Prostate gland (tissue), 2 donors: ENCODE measurements around the gene TARP.
"Not testable (repeated sequence)": the region's sequence is repeated elsewhere in the genome, so short reads cannot be mapped to it uniquely, and the experiment has no call there.

ENCODE experiments used
- CTCF ChIP-seq, 4 experiments: fragments of 200-600 bp in 2 of 4; fragments of 450-650 bp in 2 of 4; sonication (generic) in 2 of 4; IDR thresholded peaks; 1 replicate in 3 of 4; 2 replicates in 1 of 4; pipeline ENCODE4 v1.5.1; 2016 to 2019; ENCODE audit warnings: antibody characterized with exemption in 4 of 4, mild to moderate bottlenecking in 2 of 4, moderate library complexity in 2 of 4
- POLR2A ChIP-seq: fragments of 450-650 bp; IDR thresholded peaks from one replicate; pipeline ENCODE4 v1.6.1; 2016; ENCODE audit warnings: antibody characterized with exemption, mild to moderate bottlenecking

DNA sequence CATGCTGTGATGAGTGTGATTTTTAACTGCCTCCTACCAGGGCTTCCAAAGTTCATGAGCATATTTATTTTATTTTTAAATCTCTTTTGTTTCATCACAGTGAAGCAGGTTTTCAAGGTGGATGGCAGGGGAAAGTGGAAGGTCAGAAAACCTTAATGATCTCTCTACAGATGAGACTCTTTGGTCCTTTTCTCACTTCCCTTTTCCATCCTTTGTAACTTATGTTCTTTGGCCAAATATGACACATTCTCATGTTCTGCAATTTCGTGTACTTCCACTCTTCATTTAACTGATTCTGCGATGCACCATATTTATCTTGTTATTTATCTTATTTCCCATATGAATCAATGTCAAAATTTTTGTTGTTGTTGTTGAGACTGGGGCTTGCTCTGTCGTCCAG is 23.6 kb downstream of the TARP start:
- TF ChIP-seq CTCF (IDR thresholded peaks at IDR 0.05); POLR2A: not testable (repeated sequence)
